GM18508 (cell line): Measurements from ENCODE around the gene AMPD2.

ENCODE experiments used
- ATAC-seq: cut with Tn5 transposase; IDR thresholded peaks from one replicate; pipeline ENCODE4 v1.9.1; 2021; ENCODE audit warnings: moderate number of reproducible peaks; ENCODE audit not compliant: insufficient read depth, unreplicated experiment

Gene AMPD2

DNA sequence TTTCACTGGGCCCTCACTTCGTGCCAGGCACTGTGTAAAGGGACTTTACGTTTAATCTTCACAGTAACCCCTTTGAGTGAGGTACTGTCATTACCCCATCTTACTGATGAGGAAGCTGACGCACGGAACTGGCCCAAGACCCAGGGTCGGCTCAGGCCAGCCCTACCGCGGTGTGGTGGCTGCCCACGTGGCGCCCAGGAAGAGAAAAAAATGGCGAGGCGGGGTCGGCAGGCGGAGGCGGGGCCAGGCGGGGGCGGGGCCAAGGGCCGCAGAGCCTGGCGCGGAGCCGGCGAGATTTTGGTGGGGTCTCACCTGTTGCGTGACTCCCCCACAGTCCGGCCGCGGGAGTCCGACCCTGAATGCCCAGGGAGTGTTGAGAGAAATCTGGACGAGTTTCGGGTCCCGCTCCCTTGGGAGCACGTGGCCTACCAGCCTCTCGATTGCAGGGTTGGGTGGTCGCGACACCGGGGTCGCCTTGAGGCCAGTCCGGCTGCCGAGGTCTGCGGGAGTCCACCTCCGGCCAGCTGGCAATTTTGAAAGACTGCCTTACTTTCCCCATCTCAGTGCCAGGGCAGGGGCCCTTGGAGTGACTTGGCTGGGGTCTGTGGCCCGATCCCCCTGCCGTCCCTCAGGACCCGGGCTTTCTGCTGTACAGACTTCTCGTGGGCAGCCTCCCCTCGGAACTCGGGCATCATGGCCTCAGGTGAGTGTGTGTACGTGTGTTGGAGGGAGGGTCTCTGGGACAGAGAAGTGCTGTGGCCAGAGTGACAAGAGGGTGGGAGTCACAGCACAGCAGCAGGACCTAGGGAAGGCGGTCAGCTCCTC, at the start of gene AMPD2, which contains the start of gene GNAT2:
AMPD2 (plus strand) TSS at position 262 of the 825 bp plus-strand sequence. CDS start 1,339 bp downstream, outside the sequence.
GNAT2 (minus strand) TSS at position 41 of the 825 bp plus-strand sequence. CDS start 6,746 bp downstream, outside the sequence.
- no peak for ATAC-seq

DNA sequence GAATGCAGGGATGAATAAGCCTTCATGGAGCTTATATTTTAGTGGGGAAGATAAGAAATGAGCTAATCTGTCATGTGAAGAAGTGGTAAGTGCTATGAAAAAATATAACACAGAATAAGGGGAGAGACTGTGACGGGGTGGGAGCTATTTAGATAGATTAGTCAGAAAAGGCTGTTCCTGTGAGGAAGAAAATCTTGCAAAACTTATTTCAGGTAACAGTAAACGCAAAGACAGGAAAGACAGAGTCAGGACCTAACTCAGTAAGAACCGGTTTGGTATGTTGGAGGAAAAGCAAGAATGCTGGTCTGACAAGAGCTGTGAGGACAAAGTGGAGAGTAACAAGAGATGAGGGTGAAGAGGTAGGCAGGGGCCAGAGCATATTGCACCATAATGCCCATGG, 49.2 kb upstream of the AMPD2 start:
- no peak for ATAC-seq

DNA sequence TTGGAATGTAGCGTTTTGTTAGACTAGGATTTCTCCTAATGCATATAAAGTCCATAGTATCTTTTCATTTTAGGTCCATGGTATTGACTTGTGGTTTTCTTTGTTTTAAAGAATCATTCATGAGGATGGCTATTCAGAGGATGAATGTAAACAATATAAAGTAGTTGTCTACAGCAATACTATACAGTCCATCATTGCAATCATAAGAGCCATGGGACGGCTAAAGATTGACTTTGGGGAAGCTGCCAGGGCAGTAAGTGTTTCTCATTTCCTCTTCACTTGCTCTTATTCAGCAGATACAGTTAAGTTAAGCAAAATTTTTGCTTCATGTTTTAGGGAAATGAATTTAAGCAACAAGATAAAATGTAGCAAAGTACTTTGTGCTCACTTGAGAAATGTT, 45.9 kb upstream of the AMPD2 start:
- no peak for ATAC-seq

DNA sequence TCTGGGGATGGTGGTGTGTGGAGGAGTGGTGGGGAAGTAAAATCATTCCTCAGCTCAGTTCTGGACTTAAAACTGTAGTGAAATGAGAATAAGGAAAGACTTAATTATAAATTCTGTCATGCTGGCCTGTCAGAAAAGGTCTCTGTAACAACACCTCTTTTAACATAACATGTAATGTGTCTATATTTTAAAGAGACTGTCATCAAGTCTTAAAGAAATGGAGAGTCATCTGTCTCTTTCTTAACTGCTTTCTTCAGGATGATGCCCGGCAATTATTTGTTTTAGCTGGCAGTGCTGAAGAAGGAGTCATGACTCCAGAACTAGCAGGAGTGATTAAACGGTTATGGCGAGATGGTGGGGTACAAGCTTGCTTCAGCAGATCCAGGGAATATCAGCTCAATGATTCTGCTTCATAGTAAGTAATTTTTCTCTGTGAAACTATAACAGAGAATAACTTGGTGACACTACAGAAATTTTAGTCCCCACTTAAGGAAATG, 40.6 kb upstream of the AMPD2 start:
- ATAC-seq: no peak

DNA sequence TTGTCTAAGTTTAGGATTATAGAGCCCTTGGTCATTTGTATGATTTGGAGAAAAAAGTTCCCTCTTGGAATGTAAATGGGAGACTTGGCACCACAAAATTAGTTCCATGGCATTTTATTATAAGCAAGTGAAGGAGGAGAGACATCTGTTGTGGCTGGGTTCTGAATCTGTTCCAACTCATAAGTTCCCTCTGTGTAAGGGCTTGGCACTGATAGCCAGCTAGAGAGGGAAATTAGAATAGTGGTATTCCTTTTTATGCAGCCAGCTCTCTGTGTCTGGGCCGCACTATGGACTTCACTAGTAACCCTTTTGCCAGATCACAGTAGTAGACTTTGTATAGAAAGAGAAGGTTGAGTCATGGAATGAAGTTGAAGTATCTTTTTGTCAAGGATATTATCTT, 40.1 kb upstream of the AMPD2 start:
- ATAC-seq: no peak

DNA sequence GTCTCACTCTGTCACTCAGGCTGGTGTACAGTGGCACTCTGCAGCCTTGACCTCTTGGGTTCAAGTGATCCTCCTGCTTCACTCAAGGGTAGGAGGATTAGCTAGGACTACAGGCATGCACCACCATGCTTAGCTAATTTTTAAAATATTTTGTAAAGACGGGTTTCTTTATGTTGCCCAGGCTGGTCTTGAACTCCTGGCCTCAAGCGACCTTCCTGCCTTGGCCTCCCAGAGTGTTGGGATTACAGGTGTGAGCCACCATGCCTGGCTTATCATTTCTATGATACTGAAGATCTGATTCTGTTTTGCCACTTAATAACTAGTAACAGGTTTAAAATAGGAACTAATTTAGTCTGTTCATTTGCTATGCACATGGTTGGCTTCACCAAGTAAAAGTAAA, 37.6 kb upstream of the AMPD2 start:
- ATAC-seq: no peak

DNA sequence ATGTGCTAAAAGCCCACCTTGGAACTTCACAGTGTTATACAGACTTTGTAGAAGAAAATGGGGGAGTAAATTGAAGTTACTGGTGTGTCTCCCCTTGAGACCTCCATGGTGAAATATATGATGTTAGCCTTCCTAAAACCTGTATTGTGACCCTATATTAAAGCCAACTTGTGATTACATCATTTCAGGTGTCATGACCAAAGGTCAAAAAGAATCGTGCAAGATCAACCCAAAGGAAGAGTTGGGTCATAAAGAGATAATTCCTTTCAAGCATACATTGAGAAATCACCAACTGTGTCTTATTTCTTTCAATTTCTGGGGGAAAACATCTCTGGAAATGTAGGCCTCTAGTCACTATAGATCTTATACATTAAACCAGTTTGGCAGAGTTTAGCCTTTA, 34.9 kb upstream of the AMPD2 start:
- no peak for ATAC-seq

DNA sequence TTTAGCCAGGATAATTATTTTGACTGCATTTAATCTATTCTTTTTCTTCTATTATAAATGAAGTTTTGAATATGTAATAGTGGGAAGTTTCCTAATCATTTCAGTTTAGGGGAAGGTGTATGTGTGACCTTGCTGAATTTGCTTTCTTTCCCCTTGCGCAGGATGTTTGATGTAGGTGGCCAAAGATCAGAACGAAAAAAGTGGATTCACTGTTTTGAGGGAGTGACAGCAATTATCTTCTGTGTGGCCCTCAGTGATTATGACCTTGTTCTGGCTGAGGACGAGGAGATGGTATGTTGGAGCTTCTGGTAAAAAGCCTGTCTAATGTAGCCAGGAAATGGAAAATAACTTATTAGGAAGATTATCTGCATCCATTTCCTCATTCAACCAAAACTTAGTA, 33.6 kb upstream of the AMPD2 start:
- no peak for ATAC-seq

DNA sequence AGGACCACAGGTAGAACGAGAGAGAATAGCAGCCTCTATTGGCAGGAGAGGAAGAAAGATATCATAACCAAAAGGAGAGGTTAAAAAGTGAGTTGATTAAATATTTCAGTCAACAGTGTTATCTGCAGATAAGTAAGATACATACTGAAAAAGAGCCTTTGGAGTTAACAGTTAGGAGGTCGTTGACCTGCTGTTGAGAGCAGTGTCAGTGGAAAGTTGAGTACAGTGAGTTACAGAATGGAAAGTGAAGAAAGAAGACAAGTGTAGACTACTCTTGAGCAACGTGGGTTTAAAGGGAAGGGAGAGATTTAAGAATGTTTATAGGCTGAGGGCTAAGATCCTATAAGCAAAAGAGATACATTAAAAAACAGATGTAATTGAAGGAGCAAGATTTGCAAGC, 30.5 kb upstream of the AMPD2 start:
- no peak for ATAC-seq

DNA sequence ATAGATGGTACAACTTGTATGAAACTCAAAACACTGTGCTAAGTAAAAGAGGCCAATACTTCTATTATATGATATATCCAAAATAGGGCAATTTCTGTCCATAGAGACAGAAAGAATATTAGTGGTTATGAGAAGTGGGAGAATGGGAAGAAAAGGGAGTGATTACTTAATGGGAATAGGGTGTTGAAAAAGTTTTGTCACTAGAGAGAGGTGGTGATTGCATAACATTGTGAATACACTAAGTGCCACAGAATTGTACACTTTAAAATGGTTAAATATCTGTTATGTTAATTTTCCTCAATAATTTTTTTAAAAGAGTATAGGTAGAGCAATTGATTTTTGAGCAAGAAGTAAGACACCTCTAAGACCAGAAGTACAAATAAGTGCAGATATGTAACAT, 30.0 kb upstream of the AMPD2 start:
- no peak for ATAC-seq

DNA sequence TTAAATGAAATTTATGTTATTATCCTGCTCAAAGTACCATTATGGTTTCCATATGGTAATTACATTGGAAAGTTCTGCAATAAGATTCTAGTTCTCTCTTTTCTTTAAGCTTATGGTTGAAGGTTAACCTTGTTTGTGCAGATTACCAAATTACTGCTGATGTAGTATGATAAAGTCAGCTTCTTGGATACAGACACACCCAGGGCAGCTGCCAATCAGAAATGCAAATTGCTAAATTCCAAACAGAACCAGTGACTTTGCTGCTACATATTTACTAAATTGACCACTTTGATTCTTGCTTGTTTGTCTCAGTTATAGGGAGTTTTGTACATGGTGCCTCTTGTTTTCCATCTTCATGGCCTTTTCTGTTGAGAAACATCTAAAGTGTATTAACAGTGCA, 26.7 kb upstream of the AMPD2 start:
- no peak for ATAC-seq

DNA sequence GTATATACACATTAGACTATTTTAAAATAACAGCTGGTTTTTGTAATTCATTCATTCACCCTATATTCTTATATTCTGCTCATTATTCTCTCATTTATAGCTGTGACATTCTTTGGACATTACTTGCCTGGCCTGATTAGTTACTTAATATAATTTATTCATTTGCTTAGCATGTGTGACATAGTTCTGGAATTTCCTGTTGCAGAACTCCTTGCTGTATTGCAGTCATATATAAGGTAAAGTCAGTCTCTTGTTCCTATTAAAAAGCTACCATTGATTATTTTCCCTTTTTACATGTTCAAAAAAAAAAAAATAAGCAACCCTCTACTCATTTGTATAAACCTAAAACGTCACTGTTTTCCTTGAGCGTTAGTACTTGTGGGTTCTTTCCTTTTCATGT, 24.1 kb upstream of the AMPD2 start:
- no peak for ATAC-seq

DNA sequence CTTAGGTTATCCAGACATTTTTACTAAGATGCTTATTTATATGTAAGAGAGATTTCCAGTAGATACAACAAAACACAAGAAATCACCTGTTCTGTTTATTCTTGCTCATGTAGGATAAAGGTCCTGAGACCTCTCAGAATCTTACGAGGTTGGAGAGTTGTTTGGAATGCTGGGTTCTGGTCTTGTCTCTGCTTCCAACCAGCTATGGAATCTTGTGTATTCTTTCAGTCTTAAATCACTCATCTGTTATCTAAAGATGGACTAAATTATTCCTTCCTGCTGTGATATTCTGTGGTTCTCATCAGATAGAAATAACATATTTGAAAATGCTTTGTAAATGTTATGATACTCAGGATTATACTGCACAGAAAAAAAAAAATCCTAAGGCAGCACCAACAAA, 21.5 kb upstream of the AMPD2 start:
- no peak for ATAC-seq

DNA sequence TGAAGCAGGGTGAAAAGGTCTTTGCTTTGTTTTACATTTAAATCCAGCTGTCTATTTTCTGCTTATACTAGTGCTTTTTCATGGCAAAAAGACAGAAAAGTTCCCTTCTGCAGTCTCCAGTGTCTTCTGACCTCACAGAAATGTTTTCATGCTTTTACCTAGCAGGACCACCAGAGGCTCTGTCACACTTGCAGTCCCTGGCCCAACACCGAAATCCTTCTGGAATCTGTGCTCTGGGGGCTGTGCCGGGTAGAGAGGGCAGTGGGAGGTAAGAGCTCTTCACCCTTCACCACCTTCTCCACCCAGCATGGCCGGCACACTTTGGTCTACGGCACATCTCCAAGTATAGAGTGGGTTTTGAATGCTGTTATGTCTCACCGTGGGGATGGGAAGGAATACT, 21.0 kb upstream of the AMPD2 start:
- ATAC-seq: no peak

DNA sequence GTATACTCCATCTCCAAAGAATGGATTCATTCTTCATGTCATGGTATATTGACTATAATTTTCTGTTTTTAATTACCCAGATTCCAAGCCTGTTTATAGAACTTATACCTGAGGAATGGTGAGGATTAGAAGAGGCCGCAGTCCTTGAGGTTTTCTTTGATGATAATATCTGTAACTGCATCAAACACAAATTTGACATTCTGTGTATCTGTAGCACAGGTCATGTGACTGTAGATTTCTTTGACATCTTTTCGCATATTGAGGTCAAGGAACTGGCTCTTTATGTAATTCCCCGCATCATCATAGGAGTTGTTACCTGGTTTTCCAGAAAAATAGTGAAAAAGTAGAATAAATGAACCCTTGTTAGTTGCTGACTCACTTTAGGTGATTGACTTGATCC, 16.4 kb upstream of the AMPD2 start:
- no peak for ATAC-seq

DNA sequence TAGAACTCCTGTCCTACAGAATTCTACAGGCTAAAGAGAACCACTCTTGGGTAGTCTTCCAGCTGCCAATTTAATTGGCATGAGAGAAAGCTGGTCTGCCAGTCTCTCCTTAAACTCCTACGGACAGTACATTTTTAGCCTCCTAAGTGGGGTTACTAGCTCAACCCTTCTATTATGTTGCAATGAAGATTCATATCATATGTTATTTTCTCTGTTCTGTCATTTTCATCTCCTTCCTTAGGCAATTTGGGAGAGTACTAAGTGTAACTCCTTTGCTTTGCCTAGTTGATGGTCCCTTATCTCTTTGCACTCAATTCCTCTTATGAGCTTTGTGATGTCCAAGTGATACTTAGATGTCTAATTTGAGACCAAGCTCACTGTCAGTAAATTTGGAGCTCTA, 14.3 kb upstream of the AMPD2 start:
- ATAC-seq: no peak

DNA sequence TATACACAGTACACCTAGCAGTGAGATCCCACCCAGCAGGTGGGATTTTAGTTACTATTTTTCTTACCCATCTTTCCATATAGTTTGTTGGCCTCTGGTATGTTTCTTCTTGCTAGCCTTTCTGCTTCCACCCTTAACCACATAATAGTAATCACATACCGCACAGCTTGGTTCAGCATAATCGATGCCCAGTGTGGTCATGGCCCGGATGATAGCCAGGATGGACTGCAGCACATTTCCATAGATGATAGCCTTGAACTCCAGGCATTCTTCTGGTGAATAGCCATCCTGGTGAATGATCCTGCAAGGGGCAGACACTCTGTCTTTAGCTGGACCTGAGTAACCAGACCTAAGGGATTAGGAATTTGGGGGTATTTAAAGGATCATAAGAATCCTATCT, 9.8 kb upstream of the AMPD2 start:
- no peak for ATAC-seq

DNA sequence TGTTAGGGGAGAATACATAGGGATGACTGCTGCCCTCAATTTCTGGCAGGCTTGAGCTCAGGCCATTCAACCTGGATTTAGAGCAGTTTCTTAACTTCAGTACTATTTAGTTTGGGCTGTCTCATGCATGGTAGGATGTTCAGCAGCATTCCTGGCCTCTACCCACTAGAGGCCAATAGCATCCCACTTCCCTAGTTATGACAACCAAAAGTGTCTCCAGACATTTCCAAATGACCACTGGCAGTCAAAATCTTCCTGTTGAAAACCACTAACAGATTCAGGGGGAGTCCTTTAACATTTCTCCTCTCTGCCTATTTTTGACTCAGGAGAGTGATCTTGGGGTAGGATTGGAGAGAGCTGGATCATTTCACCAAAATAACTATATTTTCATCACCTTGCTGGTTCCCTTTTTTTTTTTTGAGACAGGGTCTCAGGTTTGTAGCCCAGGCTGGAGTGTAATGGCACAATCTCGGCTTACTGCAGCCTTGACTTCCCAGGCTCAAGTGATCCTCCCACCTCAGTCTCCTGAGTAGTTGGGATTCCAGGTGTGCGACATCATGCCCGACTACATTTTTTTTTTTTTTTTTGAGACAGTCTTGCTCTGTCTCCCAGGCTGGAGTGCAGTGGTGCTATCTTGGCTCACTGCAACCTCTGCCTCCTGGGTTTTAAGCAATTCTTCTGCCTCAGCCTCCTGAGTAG, 8.9 kb upstream of the AMPD2 start:
- no peak for ATAC-seq

DNA sequence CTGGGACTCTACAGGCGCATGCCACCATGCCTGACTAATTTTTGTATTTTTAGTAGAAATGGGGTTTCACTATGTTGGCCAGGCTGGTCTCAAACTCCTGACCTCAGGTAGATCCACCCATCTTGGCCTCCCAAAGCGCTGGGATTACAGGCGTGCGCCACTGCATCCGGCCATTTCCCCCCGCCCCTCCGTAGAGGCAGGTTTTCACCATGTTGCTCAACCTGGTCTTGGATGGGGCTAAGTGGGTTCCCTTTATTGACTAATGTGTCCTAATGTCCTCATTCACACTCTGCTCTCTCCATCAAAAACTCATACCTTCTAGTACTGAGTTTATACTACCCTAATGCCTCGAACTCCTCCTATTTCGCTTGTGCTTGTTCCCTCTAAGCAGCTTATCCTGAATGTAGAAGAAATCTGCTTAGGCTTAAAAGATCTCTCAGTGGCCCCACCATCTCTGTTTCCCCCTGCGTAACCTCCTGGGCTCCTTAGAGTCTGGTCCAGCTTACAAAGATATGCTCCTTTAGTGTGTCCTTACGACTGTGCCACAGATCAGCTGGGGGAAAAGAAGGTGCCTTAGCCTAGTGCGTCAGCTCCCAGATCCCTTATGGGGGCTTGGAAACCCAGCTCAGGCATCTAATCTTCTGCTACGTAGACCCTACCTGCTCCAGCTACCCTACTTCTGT, 8.2 kb upstream of the AMPD2 start:
- ATAC-seq: no peak

DNA sequence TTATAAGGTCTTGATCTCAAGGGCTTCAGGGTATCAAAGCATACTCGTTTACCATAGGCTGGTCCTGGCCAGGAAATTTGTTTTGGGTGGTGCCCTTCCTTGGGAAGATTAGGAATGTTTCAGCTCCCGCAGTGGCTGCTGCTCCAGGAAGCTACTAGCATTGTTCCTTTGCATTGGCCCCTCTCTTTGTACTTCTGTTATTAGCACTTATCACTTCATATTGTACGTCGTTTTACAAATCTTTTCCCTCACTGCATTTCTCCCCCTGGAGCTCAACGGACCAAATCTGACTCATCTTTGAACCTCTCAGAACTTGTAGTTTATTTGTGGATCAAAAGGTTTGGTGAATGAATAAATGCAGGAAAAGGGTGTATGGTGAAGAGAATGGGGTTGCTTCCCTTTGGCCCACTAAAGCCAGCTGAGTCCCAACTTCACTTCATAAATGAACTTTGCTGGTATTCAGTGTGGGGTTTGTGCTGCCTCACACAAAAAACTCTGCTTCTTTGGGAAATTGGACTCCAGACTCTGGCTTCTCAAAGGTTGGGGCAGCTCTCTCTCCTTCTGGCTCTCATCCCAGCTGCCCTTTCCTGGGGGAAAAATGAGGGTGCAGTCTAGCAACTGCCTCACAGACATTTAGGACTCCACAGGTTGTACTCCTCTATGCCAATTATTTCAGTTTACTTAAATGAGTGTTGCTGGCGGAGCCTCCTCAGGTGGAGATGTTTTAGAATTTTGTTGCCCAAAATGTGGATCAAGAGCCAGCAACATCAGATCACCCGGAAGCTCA, 6.1 kb upstream of the AMPD2 start:
- ATAC-seq: no peak
